Activated naive CD4-positive, alpha-beta T cell treated with anti-CD3 and anti-CD28 coated beads, Interleukin-2, amount 50 U/mL, for 72 hours (primary cell): Measurements from ENCODE around the gene TRIM72. TPM values are rescaled to one million over a fixed set of nuclear protein-coding genes. Genes with fewer than 3 reads are reported as not detected.
"Not testable (repeated sequence)": the region's sequence is repeated elsewhere in the genome, so short reads cannot be mapped to it uniquely, and the experiment has no call there.

Experiments
- ATAC-seq, 2 donors: fragments of 150-1000 bp; cut with Tn5 transposase; 2 replicates each; pipeline ENCODE4 v1.10.0; 2021; ENCODE audit warnings: mild to moderate bottlenecking in 2 of 2, moderate library complexity in 2 of 2
- DNase-seq, 2 donors: peaks; one replicate each; pipeline ENCODE4 v3.0.0; 2021 to 2022; ENCODE audit warnings: low spot score in 2 of 2
- H3K27ac Mint-ChIP-seq, 2 donors: one replicate each; pipeline ENCODE4 v1.8.0; 2022; ENCODE audit warnings: mild to moderate bottlenecking in 2 of 2, mixed read lengths in 2 of 2
- H3K36me3 Mint-ChIP-seq, 2 donors: one replicate each; pipeline ENCODE4 v1.8.0; 2022; ENCODE audit warnings: mixed read lengths in 2 of 2
- H3K9me3 Mint-ChIP-seq, 2 donors: one replicate each; pipeline ENCODE4 v1.8.0; 2022; ENCODE audit warnings: mixed read lengths in 2 of 2
- total RNA-seq, 2 donors: library from RNA; stranded (reverse); gene quantifications; one replicate each; pipeline ENCODE4 v1.2.3, GENCODE V29; 2022

The TRIM72 gene
- total RNA-seq, 2 donors from 2014 or later = 0.06 to 0.09 TPM

DNA sequence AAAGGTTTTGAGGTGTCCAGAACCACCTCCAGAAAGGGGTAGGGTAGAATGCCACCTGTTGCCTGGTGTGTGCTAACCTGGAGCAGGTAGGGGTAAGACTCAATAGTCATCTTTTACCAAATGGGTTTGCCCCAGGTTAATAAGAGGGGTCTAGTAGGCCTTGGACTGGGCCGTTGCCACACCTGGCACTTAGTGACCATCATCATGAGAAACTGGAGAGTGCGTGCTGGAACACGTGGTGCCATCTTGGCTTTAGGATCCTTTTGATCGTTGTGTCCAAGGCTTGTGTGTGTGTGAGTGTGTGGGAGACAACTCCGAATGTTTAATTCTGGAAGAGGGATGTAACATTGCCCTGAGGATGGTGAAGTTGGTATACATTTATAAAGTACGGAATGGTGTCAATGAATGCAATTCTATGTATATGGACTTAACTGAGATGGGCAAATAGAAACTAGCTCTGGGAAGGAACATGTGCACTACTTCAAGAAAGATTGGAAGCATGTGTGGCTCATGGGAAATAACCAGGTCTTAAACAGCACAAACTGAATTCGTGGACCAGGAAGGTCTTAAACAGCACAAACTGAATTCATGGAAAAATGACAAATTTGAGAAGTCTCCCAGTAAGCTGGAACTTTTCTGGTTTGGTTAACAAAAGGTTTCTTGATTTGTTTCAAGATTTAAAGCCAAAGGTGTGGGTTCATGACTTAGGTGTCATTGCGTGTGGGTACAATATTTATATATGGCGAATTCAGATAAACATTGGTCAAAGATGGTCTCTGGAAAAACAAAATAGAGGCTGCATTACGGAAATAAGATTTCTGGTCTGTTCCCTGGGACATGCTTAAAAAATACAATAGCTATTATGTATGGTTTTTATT lies 26.8 kb upstream of the TRIM72 start:
- Mint-ChIP-seq H3K27ac (peak overlapping the region; percentile 96 to 98), H3K36me3 (peaks cover 94 to 100% of the 10 kb centered on the region in 2 donors), H3K9me3 (no peaks in the 10 kb centered on the region)
- DNase-seq (no peak), ATAC-seq (peak in 1 of 2 donors; percentile 21)

DNA sequence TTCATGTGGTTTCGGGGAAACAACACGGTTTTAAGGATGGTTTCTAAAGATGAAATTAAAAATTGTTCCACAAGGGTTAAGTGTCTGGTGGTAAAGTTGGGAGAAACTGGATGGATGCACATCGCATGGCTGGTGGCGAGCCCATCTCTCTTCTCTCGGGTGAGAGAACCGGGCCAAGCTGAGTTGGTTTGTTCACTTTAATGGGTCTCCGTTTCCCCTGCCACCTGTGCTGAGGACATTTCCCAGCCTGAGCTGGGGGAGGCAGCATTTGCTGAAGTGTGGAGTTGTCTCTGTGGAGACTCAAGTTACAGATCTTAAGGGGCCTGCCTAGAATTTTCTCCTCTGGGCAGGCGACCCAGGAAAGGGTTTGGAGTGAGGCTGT lies 26.1 kb upstream of the TRIM72 start:
- H3K9me3 Mint-ChIP-seq = no peaks in the 10 kb centered on the region
- DNase-seq (no peak), ATAC-seq (no peak)
- peaks cover 88 to 100% of the 10 kb centered on the region in 2 donors for H3K36me3 Mint-ChIP-seq
- peak overlapping the region; percentile 96 to 98 for H3K27ac Mint-ChIP-seq

DNA sequence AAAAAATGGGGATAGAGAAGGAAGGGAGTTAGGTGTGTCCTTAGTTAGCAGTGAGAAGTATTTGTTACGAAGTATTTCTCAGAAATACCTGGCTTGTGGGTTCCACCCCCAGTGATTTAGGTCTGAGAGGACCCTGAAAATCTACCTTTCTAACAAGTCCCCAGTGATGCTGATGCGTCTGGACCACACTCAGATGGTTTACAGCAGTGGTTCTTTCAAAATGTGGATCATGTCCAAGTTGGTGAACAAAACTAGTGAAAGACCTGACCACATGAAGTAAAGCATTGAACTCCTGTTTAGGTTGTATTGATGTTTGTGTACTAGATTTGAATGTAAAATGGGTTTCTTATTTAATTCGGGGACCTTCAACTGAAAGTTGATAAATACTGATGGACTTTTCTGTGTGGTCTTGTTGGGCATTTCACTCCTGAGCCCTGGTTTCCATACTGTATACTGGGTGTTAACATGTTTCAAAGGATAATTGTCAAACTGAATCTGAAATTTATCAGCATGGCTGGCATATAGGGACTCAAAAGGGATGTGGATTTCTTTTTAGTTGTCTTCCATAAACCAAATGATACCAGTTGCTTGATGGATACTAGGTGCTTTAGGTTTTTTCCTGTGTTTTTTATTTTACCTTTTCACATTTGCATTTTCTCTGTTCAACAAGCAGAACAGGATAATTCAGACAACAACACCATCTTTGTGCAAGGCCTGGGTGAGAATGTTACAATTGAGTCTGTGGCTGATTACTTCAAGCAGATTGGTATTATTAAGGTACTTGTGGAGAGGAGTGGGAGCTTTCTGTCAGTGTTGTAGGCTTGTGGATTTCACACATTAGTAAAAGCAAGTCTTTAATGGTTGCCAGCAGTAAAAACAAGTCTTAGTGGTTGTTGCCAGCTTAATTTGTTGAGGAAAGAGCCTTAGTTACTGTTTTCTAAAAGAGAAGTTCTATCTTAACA lies 25.2 kb upstream of the TRIM72 start:
- Mint-ChIP-seq H3K27ac (peak overlapping the region; percentile 96 to 98), H3K9me3 (no peaks in the 10 kb centered on the region), H3K36me3 (peaks cover 84 to 100% of the 10 kb centered on the region in 2 donors)
- ATAC-seq (no peak), DNase-seq (no peak)

DNA sequence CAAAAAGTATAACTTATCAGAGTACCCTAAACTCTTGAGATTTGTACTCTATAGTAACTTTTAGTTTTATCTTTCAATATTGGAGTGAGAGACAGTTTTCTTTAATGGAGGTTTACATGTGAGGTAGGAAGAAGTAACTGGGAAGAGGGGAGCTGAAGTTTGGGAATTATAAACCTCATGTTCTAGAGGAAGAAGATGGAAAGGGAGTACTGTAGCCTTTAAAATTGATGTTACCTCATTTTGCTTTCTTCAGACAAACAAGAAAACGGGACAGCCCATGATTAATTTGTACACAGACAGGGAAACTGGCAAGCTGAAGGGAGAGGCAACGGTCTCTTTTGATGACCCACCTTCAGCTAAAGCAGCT lies 24.5 kb upstream of the TRIM72 start:
- H3K27ac Mint-ChIP-seq = peak overlapping the region; percentile 96 to 98
- H3K9me3 Mint-ChIP-seq = no peaks in the 10 kb centered on the region
- H3K36me3 Mint-ChIP-seq = peaks cover 80 to 98% of the 10 kb centered on the region in 2 donors
- no peak for DNase-seq
- ATAC-seq = no peak

DNA sequence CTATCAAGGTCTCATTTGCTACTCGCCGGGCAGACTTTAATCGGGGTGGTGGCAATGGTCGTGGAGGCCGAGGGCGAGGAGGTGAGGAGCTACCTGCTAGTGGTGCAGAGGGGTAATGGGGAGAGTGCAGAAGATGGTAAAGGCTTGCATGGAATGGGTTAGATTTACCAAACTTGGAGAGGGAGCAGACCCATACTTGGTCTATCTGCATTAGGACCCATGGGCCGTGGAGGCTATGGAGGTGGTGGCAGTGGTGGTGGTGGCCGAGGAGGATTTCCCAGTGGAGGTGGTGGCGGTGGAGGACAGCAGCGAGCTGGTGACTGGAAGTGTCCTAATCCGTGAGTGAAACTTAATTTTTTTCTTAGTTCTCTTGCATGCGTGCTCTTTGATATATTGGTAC lies 23.9 kb upstream of the TRIM72 start:
- ATAC-seq (no peak), DNase-seq (no peak)
- no peaks in the 10 kb centered on the region for H3K9me3 Mint-ChIP-seq
- peaks cover 74 to 95% of the 10 kb centered on the region in 2 donors for H3K36me3 Mint-ChIP-seq
- peak overlapping the region; percentile 96 to 98 for H3K27ac Mint-ChIP-seq

DNA sequence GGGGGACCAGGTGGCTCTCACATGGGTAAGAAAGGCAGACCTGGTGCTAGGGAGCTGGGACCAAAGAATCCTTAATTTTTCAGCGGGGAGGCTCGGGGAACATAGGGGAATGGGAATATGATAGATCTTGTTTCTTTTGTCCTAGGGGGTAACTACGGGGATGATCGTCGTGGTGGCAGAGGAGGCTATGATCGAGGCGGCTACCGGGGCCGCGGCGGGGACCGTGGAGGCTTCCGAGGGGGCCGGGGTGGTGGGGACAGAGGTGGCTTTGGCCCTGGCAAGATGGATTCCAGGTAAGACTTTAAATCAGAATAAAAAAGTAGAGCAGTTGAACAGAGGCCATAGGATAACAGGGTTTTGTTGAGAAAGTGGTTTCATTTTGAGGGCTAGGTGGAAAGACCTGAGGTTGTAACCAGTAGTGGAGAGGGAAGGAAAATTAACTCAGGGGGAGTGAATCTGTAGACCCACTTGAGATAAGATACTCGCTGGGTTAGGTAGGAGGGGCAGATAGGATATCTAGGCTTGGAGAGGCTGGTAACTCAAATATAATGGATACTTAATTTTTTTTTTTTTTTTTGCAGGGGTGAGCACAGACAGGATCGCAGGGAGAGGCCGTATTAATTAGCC lies 23.0 kb upstream of the TRIM72 start:
- Mint-ChIP-seq H3K36me3 (peaks cover 65 to 90% of the 10 kb centered on the region in 2 donors), H3K27ac (peak overlapping the region; percentile 96 to 98), H3K9me3 (no peaks in the 10 kb centered on the region)
- DNase-seq (no peak), ATAC-seq (no peak)

DNA sequence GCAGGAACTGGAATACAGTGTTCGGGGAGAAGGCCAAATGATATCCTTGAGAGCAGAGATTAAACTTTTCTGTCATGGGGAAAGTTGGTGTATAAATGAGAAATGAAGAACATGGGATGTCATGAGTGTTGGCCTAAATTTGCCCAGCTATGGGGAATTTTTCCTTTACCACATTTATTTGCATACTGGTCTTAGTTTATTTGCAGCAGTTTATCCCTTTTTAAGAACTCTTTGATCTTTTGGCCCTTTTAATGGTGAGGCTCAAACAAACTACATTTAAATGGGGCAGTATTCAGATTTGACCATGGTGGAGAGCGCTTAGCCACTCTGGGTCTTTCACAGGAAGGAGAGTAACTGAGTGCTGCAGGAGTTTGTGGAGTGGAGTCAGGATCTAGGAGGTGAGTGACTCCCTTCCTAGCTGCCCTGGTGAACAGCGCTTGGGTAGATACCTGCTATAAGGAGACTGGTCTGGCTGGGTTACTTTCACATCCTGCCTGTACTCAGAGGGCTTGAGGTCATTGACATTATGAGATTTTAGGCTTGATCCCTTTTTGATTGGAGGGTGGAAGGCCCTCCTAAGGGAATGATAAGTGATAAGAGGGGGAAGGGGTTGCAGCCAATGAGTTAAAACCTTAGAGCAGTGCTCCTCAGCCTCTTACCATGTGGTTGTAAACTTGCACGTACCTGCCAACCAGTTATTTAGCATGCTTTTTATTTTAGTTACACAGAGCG lies 22.1 kb upstream of the TRIM72 start:
- no peak for DNase-seq
- peak in 1 of 2 donors; percentile 8 for ATAC-seq
- peak overlapping the region; percentile 96 to 98 for H3K27ac Mint-ChIP-seq
- H3K9me3 Mint-ChIP-seq = no peaks in the 10 kb centered on the region
- peaks cover 56 to 86% of the 10 kb centered on the region in 2 donors for H3K36me3 Mint-ChIP-seq

DNA sequence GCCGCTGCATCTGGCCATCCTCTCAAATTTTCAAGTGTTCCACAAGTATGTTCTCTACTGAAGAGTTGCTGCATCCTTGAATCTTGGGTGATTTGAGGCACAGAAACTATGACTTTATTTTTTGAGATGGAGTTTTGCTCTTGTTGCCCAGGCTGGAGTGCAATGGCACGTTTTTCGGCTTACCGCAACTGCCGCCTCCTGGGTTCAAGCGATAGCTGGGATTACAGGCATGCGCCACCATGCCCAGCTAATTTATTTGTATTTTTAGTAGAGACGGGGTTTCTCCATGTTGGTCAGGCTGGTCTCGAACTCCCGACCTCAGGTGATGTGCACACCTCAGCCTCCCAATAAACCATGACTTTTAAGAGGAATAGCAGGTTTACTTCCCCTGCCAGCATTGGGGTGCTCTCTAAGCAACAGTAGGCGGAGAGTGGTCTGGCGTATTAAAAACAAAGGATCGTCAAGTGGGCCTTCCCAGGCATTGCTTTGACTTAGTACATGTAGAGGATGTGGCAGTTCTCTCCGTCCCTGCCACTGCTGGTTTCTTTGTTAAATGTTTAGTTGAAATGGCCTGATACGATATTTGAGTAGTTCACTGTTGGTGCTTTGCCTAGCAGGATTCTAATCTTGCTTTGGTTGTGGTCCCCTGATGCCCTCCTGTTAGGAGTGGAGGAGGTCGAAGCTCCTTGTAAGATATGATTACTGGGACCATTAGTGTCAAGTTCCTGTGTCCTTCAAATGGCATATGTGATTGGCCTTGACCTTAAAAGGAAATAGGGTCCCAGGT lies 20.9 kb upstream of the TRIM72 start:
- ATAC-seq (no peak), DNase-seq (no peak)
- H3K9me3 Mint-ChIP-seq = no peaks in the 10 kb centered on the region
- peak overlapping the region; percentile 31 to 96 for H3K27ac Mint-ChIP-seq
- peaks cover 45 to 75% of the 10 kb centered on the region in 2 donors for H3K36me3 Mint-ChIP-seq

DNA sequence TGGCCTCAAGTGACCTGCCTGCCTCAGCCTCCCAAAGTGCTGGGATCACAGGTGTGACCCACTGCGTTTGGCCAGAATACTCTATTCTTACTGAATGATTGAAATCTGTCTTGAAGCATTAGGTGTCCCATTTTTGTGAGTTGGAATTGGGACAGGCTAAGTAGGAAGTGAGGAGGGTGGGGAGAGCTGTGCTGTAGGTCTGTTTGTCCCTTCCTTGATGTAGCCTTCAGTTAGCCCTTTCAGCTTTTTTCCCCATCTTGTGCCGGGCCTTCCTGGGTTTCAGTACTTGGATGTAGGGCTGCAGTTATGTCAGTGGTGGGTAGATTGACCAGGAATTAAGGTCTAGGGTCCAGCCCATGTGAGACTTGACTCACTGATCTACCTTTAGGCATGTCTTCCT lies 20.0 kb upstream of the TRIM72 start:
- ATAC-seq (no peak), DNase-seq (no peak)
- Mint-ChIP-seq H3K27ac (peak overlapping the region; percentile 31 to 96), H3K36me3 (peaks cover 37 to 73% of the 10 kb centered on the region in 2 donors), H3K9me3 (no peaks in the 10 kb centered on the region)

DNA sequence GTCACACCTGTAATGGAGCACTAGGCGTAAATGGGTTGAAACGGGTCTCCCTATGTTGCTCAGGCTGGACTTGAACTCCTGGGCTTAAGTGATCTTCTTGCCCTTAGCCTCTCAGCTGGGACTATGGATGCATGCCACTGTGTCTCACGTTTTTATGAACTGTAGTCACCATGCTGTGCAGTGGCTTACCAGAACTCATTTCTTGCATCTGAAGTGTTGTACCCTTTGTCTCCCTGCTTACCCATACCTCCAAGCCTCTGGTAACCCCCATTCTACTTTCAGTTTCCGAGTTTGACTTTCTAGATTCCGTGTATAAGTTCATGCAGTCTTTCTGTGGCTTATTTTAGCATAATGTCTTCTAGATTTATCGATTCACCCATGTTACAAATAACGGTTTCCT lies 19.0 kb upstream of the TRIM72 start:
- DNase-seq = no peak
- H3K9me3 Mint-ChIP-seq = no peaks in the 10 kb centered on the region
- H3K27ac Mint-ChIP-seq = peak overlapping the region in 1 of 2 donors; percentile 93
- peaks cover 27 to 70% of the 10 kb centered on the region in 2 donors for H3K36me3 Mint-ChIP-seq
- ATAC-seq = peak in 1 of 2 donors; percentile 69

DNA sequence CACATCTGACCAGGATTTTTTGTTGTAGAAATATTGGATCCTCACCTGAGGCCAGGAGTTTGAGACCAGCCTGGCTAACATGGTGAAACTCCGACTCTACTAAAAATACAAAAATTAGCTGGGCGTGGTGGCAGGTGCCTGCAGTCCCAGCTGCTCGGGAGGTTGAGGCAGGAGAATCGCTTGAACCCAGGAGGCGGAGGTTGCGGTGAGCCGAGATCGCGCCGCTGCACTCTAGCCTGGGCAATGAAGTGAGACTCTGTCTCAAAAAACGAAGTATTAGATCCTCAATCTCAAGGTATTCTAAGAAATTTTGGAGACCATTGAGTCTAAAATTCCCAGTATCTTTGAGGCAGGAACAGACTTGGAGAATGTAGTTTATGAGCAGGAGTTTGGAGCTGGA lies 18.1 kb upstream of the TRIM72 start:
- peak overlapping the region; percentile 47 to 93 for H3K27ac Mint-ChIP-seq
- DNase-seq, ATAC-seq, H3K9me3 Mint-ChIP-seq: not testable (repeated sequence)
- peaks cover 17 to 60% of the 10 kb centered on the region in 2 donors for H3K36me3 Mint-ChIP-seq

DNA sequence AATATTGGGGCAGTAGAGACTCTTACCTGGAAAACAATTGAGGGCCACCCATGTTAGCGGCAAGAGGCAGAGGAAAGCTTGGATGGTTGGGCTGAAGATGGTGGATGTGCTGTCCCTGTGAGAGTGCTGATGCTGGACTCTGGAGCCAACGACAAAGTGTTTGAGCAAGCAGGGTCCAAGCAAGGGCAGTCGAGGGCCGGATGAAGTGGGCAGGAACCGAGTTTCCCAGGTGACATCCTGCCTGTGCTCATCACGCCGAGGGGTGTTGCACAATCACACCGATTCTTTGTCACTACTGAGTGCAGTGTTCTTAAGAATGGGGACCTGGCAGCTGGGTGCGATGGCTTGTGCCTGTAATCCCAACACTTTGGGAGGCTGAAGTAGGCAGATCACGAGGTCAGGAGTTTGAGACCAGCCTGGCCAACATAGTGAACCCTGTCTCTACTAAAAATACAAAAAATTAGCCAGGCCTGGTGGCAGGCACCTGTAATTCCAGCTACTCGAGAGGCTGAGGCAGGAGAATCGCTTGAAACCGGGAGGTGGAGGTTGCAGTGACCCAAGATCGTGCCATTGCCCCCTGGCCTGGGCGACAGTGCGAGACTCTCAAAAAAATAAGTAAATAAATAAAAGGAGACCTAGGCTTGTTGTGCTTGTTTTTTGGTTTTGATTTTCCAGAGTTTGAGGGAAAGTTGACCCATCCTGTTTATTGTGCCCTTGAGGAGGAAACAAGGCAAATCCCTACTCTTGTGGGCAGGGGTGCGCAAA lies 17.4 kb upstream of the TRIM72 start:
- Mint-ChIP-seq H3K36me3 (peaks cover 11 to 59% of the 10 kb centered on the region in 2 donors), H3K27ac (peak overlapping the region; percentile 47 to 93), H3K9me3 (no peaks in the 10 kb centered on the region)
- DNase-seq (no peak), ATAC-seq (no peak)

DNA sequence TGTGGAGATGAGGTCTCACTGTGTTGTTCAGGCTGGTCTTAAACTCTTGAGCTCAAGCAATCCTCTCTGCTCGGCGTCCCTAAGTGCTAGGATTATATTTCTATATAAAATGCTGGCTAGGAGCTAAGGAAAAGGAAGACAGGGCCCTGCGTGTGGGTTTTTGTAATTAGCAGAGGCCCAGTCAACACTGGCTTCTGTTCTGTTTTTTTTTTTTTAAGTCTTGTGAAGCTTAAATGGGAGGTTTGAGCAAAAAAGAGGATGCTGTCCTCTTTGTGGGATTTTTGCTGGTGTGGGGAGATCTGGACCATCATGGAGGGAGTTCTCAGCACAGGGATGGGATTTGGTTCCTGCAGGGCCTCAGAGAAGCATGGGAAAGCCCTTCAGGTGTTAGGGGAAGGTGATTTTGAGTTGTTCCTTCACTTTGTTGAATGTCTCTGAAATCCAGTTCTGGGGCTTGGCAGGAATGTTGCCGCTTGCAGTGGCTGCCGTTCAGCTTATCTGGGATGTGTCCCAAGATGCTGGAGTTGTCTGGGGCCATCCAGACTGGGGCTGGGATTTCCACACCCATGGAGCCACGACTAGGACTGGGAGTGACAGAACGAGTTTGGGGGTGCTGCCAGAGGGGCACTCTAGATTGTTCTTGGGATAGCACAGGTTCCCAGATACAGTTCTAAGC lies 15.6 kb upstream of the TRIM72 start:
- no peak for ATAC-seq
- Mint-ChIP-seq H3K36me3 (peaks cover 2 to 44% of the 10 kb centered on the region in 2 donors), H3K27ac (peak overlapping the region; percentile 9 to 73), H3K9me3 (no peaks in the 10 kb centered on the region)
- no peak for DNase-seq

DNA sequence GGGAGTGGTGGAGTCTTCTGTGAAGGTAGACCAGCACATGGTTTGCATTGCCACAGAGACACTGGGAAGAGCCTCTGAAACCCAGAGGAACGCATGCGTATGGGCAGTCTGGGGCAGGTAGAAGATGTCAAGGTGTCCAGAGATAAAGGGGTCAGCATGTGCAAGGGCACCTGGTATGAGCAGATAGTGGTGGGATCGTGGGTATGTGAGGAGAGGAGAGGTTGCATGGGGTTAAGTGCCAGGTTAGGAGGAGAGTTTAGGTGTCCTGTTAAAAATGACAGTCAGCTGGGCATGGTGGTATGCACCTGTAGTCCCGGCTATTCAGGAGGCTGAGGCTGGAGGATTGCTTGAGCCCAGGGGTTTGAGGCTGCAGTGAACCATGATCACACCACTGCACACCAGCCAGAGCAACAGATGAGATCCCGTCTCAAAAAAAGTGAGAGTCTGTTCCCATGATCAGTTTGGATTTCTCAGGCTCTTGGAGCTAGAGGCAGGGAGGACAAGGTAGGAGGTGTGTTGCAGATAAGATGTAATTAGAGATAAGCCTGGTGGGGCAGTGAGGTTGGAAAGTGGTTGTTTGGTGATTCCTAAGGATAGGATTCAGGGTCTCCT lies 14.4 kb upstream of the TRIM72 start:
- H3K36me3 Mint-ChIP-seq = peaks cover 0 to 36% of the 10 kb centered on the region in 2 donors
- no peaks in the 10 kb centered on the region for H3K9me3 Mint-ChIP-seq
- ATAC-seq (peak in 1 of 2 donors; percentile 2), DNase-seq (no peak)
- peak overlapping the region; percentile 4 to 23 for H3K27ac Mint-ChIP-seq
